DMS79 (cell line): Measurements from ENCODE around the gene BPIFB6.

ENCODE experiments used
- DNase-seq: peaks from one replicate; lab custom pipeline; 2025; lab: John Stamatoyannopoulos, UW

BPIFB6 gene

GRCh38 chr20:33016581-33017109 lies 14.8 kb upstream of the BPIFB6 start:
- DNase-seq = no peak

GRCh38 chr20:33017542-33017941 lies 13.9 kb upstream of the BPIFB6 start:
- no peak for DNase-seq

- DNase-seq = no peak
Measured at GRCh38 chr20:33018169-33018931, 13.1 kb upstream of the BPIFB6 start.

- no peak for DNase-seq
Measured at GRCh38 chr20:33019465-33020277, 11.8 kb upstream of the BPIFB6 start.

- no peak for DNase-seq
Measured at GRCh38 chr20:33020278-33021161, 10.9 kb upstream of the BPIFB6 start.

- DNase-seq = no peak
Measured at GRCh38 chr20:33021879-33022278, 9.6 kb upstream of the BPIFB6 start.

- no peak for DNase-seq
Measured at GRCh38 chr20:33022289-33022688, 9.2 kb upstream of the BPIFB6 start.

- DNase-seq = no peak
Measured at GRCh38 chr20:33022694-33023438, 8.6 kb upstream of the BPIFB6 start.

- DNase-seq = no peak
Measured at GRCh38 chr20:33023439-33024242, 7.8 kb upstream of the BPIFB6 start.

GRCh38 chr20:33024243-33024560 lies 7.2 kb upstream of the BPIFB6 start:
- DNase-seq = no peak

- no peak for DNase-seq
Measured at GRCh38 chr20:33024609-33025317, 6.7 kb upstream of the BPIFB6 start.

- no peak for DNase-seq
Measured at GRCh38 chr20:33025318-33025876, 6.1 kb upstream of the BPIFB6 start.

- no peak for DNase-seq
Measured at GRCh38 chr20:33026072-33026778, 5.2 kb upstream of the BPIFB6 start.

- no peak for DNase-seq
Measured at GRCh38 chr20:33026779-33027759, 4.4 kb upstream of the BPIFB6 start.

- DNase-seq = no peak
Measured at GRCh38 chr20:33027769-33028751, 3.4 kb upstream of the BPIFB6 start.

GRCh38 chr20:33028875-33029274 lies 2.6 kb upstream of the BPIFB6 start:
- no peak for DNase-seq

GRCh38 chr20:33030076-33030475 lies 1.4 kb upstream of the BPIFB6 start:
- DNase-seq = no peak
